22Rv1 (cell line): ENCODE measurements around the gene IQCH.

ENCODE experiments used
- ZFX ChIP-seq: fragments of 450-650 bp; IDR thresholded peaks from 2 replicates; pipeline ENCODE4 v1.6.1; 2017; ENCODE audit warnings: antibody characterized with exemption, borderline replicate concordance
- TF ChIP-seq, protein P1 (sequence below): fragments of 450-650 bp; IDR thresholded peaks from 2 replicates; pipeline ENCODE4 v1.5.1; 2017; ENCODE audit warnings: mild to moderate bottlenecking

GRCh38 chr15:67382723-67383122 is 128.1 kb downstream of the IQCH start:
- no peak for TF ChIP-seq ZFX
- TF ChIP-seq, protein P1, sequence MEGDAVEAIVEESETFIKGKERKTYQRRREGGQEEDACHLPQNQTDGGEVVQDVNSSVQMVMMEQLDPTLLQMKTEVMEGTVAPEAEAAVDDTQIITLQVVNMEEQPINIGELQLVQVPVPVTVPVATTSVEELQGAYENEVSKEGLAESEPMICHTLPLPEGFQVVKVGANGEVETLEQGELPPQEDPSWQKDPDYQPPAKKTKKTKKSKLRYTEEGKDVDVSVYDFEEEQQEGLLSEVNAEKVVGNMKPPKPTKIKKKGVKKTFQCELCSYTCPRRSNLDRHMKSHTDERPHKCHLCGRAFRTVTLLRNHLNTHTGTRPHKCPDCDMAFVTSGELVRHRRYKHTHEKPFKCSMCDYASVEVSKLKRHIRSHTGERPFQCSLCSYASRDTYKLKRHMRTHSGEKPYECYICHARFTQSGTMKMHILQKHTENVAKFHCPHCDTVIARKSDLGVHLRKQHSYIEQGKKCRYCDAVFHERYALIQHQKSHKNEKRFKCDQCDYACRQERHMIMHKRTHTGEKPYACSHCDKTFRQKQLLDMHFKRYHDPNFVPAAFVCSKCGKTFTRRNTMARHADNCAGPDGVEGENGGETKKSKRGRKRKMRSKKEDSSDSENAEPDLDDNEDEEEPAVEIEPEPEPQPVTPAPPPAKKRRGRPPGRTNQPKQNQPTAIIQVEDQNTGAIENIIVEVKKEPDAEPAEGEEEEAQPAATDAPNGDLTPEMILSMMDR: no peak
